Measurements from ENCODE around the gene CERS6. TPM values are rescaled to one million over a fixed set of nuclear protein-coding genes. Genes with fewer than 3 reads are reported as not detected.

CERS6 gene
- total and polyA plus RNA-seq, 10 donors, result 2.5 to 22.3 (median 12.8) TPM

DNA sequence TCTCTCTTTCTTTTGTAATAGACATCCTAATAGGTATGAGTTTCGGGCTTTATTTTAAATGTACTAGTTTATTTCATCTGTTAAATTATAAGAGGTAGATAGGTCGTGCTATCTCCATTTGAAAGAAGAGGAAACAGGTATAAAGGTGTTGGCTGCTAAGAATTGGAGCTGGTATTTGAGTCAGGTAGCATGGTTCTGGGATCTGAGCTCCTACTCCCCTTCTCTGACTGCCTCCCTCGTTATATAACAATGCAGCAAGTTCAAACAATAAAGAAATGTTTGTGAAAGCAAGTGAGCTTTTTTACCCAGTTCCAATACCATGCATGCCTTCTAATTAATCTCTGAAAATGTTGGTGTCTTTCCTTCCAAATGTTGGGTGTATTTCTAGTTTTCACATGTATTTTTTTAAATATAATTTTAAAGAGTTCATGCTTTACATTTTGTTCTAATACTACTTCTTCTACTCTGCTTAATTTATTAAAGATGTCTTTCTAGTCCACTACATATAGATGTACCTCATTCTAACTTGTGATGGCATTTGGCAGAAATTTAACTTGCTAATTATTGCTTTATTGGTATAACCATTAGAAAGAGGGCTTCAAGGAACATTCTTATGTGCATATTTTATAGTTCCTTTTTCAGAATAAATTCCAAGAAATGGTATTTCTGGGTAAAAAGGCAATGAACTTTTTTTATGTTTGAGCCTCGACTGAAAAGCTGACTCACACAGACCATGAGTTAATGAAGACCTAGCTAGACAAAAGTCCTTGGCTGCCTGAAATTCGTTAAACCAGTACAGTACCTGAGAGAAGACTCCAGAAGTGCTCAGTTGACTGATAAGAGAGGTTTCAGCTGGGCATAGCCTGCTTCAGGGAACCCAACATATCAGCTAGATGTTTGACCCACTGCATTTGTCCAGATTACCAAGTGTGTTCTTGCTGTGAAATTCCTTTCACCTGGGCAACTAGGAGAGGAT is 133.5 kb downstream of the CERS6 start:
- Histone ChIP-seq H3K4me1 (peaks cover 0 to 20% (median 0%) of the 10 kb centered on the region in 6 donors), H3K36me3 (no peaks in the 10 kb centered on the region), H3K4me3 (no peak overlapping the region), H3K27me3 (replicated peaks in 1 of 7) (no peaks in the 10 kb centered on the region), H3K9me3 (no peaks in the 10 kb centered on the region), H3K27ac (no peak overlapping the region)
- intact Hi-C loops (cut with DNase I; ENCODE audit: low total_unique reads), result no loop called here
- no peak for DNase-seq
- WGBS, 5 donors, result 70 to 78% (median 74%) methylated on average over 5 of the region's 5 CpGs
- no peak for TF ChIP-seq POLR2A (IDR thresholded peaks at IDR 0.05)
- TF ChIP-seq POLR2AphosphoS5 (IDR thresholded peaks at IDR 0.05), result no peak
- no peak for TF ChIP-seq CTCF (IDR thresholded peaks at IDR 0.05 in 8 of 11, conservative IDR thresholded peaks at IDR 0.05 in 3 of 11)

- no peaks in the 10 kb centered on the region for H3K27me3 ChIP-seq (replicated peaks in 1 of 7)
- peaks cover 0 to 17% (median 0%) of the 10 kb centered on the region in 6 donors for H3K4me1 ChIP-seq
- 80 to 93% (median 88%) methylated on average over 3 of the region's 3 CpGs for WGBS, 5 donors
- no peaks in the 10 kb centered on the region for H3K36me3 ChIP-seq
- no peak for DNase-seq
- intact Hi-C loops (cut with DNase I; ENCODE audit: low total_unique reads), result no loop called here
- no peaks in the 10 kb centered on the region for H3K9me3 ChIP-seq
- no peak for TF ChIP-seq POLR2A (IDR thresholded peaks at IDR 0.05)
- no peak for TF ChIP-seq CTCF (IDR thresholded peaks at IDR 0.05 in 8 of 11, conservative IDR thresholded peaks at IDR 0.05 in 3 of 11)
- TF ChIP-seq POLR2AphosphoS5 (IDR thresholded peaks at IDR 0.05), result no peak
- H3K27ac ChIP-seq, result no peak overlapping the region
- no peak overlapping the region for H3K4me3 ChIP-seq
These were observed 136.2 kb downstream of the CERS6 start for GRCh38 chr2:168592181-168592831.

GRCh38 chr2:168593713-168594112 is 137.6 kb downstream of the CERS6 start:
- Histone ChIP-seq H3K4me1 (peaks cover 0 to 17% (median 0%) of the 10 kb centered on the region in 6 donors), H3K9me3 (no peaks in the 10 kb centered on the region), H3K4me3 (no peak overlapping the region), H3K36me3 (no peaks in the 10 kb centered on the region), H3K27me3 (replicated peaks in 1 of 7) (no peaks in the 10 kb centered on the region), H3K27ac (no peak overlapping the region)
- intact Hi-C loops (cut with DNase I; ENCODE audit: low total_unique reads), result no loop called here
- 80 to 97% (median 85%) methylated on average over 1 of the region's 1 CpG for WGBS, 5 donors
- DNase-seq, result no peak
- TF ChIP-seq CTCF (IDR thresholded peaks at IDR 0.05 in 8 of 11, conservative IDR thresholded peaks at IDR 0.05 in 3 of 11) (no peak), POLR2AphosphoS5 (IDR thresholded peaks at IDR 0.05) (no peak), POLR2A (IDR thresholded peaks at IDR 0.05) (no peak)

DNA sequence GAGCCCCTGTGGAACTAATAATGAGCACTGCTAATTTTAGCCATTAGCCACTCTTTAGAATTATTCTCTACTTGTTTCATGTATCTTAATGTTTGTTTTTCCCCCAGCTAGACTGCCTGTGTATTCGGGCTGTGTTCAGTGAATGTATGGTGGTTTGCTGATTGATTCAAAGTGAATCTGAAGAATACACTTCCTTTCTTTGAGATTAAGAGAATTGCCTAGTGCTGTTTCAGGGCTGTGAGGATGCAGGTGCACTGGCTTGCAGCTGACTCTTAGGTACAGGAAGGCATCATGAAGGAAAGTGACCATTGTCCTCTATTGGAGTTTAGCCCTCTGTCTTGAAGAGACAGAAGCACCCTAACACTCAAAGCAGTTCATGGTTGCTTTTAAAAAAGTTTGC is 138.7 kb downstream of the CERS6 start:
- intact Hi-C loops (cut with DNase I; ENCODE audit: low total_unique reads), result no loop called here
- Histone ChIP-seq H3K4me3 (no peak overlapping the region), H3K36me3 (no peaks in the 10 kb centered on the region), H3K9me3 (no peaks in the 10 kb centered on the region), H3K27ac (no peak overlapping the region), H3K27me3 (replicated peaks in 1 of 7) (no peaks in the 10 kb centered on the region), H3K4me1 (peaks cover 0 to 17% (median 0%) of the 10 kb centered on the region in 6 donors)
- no peak for TF ChIP-seq CTCF (IDR thresholded peaks at IDR 0.05 in 8 of 11, conservative IDR thresholded peaks at IDR 0.05 in 3 of 11)
- no peak for TF ChIP-seq POLR2A (IDR thresholded peaks at IDR 0.05)
- no peak for TF ChIP-seq POLR2AphosphoS5 (IDR thresholded peaks at IDR 0.05)
- no peak for DNase-seq
- WGBS, 5 donors, result 18 to 33% (median 20%) methylated on average over 1 of the region's 1 CpG

All from spleen (tissue), 11 donors.